HG03575 (cell line): ENCODE data around the gene ZC3H7A.

Experiments used
- ATAC-seq: cut with Tn5 transposase; IDR thresholded peaks from one replicate; pipeline ENCODE4 v1.9.1; 2021; ENCODE audit not compliant: unreplicated experiment, insufficient number of reproducible peaks, low FRiP score; ENCODE audit errors: extremely low read depth

ZC3H7A gene

DNA sequence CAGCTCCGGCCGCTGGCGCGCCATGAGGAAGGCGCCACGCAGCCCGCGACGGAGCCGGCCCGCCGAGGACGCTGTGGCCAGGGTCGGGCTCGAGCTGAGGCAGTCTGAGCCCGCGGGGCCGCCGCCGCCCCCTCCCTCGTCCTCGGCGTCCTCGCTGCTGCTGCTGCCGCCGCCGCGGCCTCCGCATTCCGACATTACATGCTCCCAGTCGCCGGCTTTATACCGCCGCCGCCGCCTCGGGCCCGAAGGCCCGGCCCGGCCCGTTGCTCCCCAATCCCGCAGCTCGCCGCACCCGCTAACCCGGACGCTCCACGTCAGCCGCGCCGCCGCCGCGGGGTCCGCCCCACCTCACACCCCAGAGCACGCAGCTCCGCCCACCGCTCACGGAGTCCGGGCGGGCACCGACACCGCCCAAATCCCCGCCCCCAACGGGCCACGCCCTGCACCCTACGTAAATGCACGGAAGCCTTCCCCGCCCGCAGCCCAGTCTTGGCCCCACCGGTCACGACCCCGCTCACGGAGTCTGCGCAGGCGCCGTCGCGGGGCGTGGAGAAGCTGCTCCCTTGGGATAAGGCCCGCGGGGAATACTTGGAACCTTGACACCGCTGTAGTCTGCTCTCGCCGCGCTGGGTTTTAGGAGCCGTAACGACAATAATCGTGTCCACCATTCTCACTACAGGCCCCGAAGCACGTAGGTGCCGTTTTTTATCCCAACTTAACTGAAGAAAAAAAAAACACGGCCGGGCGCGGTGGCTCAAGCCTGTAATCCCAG lies 54.3 kb downstream of the ZC3H7A start, which contains the start of gene TXNDC11:
Gene TXNDC11 (minus strand): TSS at position 322 of the 772 bp plus-strand sequence. CDS start 127 bp downstream, at position 195.
- ATAC-seq = peak; percentile 61

DNA sequence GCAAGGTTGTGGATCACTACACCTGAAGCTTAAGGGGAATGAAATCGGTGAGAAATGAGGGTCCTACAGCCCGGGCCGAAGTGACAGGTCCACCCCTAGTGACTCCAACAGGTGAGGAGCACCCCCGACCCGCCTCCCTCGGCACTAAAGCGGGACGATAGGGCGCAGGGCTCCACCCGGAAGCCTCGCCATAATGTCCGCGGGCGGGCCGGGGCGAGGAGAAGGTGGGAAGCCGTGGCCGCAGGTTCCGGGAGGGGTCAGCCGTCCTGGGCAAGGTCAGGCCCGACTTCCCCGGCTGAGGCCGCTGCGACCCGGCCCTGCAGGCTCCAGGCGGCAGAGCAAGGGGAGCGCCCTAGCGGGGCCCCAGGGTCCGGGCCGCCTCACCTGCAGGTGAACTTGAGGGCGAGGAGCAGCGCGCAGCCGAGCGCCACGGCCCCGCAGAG lies 54.9 kb downstream of the ZC3H7A start:
- ATAC-seq = no peak

DNA sequence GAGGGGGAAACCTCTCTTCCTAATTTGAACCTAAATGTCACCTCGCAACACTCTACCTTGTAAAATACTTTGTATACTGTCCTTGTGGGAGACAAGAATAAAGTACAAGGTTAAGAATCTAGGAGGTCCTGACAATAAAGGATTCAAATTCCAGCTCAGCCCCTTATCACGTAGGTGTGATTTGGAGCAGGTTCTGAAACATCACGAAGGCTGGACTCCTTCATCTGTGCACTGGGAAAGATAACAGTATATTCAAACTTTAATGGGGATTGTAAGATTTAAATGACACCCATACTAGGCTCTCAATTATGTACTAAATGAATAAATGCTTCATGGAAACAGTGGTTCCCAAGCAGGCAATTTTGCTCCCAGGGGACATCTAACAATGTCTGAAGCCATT lies 56.5 kb downstream of the ZC3H7A start:
- no peak for ATAC-seq

DNA sequence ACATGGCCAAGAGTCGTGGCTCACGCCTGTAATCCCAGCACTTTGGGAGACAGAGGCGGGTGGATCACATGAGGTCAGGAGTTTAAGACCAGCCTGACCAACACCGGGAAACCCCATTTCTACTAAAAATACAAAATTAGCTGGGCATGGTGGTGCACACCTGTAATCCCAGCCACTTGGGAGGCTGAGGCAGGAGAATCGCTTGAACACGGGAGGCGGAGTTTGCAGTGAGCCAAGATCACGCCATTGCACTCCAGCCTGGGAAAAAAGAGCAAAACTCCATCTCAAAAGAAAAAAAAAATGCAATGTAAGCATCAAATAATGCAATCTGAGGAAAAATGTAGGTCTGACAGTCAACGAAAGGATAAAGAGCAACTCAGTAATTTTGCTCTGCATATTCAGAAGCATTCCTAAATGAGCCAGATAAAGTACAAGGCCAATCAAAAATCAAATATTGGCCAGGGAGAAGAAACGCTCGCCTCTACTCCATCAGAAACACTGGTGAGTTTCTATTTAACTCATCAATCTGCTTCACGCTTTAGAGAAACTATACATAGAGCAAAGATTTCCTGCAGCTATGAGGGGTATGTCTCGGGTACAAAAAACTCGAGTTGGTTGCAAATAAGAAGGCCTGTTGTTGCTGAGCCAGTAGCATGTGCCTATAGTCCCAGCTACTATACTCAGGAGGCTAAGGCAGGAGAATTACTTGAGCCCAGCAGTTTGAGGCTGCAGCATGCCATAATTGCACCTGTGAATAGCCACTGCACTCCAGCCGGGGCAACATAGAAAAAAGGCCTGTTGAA lies 58.1 kb downstream of the ZC3H7A start:
- ATAC-seq = no peak

DNA sequence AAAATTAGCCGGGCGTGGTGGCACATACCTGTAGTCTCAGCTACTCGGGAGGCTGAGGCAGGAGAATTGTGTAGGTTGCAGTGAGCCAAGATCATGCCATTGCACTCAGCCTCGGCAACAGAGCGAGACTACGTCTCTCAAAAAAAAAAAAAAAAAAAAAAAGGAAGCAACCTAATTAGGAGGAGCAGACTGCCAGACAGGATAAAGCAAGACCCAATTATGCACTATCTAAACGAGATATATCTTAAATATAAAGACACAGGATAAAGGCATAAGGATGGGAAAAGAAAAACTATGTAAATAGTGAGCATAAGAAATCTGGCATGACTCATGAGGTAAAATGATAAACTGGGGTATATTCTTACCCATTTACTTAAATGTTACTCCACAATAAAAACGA lies 59.3 kb downstream of the ZC3H7A start:
- ATAC-seq = no peak

DNA sequence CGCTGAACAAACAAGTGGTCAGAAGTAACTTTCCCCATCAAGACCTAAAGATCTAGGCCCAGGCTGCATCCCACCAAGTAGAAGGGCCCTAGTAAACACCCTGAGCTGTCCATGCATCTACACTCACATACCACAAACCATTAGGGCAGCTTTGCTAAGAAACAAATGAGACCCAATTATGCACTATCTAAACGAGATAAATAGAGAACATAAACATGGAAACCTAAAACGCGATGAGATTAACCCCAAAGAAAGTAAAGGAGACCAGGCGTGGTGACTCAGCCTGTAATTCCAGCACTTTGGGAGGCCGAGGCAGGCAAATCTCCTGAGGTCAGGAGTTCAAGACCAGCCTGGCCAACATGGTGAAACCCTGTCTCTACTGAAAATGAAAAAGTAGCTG lies 60.2 kb downstream of the ZC3H7A start:
- ATAC-seq = no peak

DNA sequence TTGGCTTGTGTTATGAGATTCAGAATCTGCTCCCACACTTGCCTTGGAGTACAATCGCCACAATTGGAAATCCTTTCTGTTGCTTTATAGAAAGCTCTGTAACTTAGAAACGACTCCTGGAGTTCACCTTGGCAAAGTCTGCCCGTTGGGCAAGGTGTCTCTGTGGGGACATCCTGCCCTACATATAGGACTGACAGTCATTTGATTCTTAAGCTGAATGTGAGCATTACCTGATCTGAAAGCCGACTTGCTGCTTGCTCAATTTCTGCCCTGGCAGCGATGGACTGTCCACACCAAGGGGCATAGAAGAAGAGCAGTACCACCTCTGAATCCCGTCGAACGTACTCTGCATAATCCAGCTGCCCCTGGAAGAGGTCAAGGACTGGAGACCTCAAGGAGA lies 61.3 kb downstream of the ZC3H7A start:
- ATAC-seq = no peak

DNA sequence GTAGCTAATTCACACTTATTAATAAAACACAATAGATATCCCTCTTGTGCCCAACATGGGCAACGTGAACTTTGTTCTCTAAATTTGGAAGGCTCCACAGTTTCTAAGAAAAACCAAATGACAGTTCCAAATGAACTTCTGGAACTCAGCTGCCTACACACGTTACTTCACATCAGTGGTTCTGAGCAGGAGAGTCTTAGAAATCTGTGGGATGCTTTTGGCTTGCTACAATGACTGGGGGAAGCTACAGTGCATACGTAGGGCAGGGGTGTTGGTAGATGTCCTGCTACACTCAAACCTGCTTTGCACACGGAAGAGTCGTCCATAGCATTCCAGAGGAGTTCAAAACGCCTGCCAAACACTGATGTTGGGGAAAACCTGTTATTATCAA lies 62.4 kb downstream of the ZC3H7A start:
- ATAC-seq = no peak

DNA sequence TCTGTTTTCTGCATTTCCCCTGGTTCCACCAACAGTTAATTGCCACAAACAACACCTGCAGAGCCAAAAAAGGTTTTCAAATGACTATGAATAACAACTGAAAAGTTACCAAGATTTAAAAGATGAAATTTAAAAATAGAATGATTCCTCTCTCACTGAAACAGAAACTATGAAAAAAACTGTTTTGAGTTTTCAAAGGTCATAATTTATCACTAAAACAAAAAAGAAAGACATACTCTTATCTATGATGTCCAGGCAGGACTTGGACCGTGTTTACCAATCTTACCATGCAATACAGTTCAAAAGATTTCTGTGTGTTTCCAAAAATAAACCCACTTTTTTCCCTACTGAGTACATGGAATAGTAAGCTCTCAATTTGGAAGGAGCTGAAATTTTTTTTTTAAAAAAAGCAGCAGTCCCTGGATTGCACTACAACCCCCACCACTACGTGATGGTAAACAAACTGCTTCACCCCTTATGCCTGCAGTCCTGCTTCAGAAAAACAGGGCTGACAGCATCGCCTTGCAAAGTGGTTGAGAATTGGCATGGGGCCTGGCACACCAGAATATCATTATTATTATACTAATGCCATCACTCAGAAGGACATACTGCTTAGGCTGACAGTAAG lies 62.9 kb downstream of the ZC3H7A start:
- no peak for ATAC-seq

DNA sequence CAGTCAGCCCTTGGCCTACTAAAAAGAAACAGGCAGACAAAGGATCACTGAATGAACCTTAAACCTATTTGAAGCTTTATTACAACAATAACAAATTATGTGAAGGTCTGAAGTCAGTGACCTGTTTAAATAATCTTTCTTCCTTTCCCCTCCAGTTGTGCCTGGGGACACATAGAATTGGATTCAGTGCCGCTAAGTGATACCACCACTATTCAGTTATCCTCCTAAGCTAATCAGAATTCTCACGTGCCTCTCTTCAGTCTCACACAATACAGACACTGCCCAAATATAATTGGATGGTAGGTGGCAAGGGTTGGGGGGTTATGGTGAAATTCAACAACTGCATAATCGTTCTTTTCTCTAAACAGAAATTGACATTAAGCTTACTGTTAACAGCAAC lies 65.8 kb downstream of the ZC3H7A start:
- ATAC-seq = no peak

DNA sequence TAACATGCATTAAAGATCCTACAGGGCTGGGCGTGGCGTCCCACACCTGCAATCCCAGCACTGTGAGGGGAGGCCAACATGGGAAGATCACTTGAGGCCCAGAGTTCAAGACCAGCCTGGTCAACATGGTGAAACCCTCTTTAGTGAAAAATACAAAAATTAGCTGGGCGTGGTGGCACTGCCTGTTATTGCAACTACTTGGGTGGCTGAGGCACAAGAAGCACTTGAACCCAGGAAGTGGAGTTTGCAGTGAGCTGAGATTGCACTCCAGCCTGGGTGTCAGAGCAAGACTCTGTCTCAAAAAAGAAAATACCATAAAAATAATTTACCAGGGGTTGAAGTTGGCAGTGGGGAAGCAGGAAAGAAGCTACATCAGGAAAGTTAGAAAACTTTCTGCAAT lies 67.3 kb downstream of the ZC3H7A start:
- ATAC-seq = no peak

DNA sequence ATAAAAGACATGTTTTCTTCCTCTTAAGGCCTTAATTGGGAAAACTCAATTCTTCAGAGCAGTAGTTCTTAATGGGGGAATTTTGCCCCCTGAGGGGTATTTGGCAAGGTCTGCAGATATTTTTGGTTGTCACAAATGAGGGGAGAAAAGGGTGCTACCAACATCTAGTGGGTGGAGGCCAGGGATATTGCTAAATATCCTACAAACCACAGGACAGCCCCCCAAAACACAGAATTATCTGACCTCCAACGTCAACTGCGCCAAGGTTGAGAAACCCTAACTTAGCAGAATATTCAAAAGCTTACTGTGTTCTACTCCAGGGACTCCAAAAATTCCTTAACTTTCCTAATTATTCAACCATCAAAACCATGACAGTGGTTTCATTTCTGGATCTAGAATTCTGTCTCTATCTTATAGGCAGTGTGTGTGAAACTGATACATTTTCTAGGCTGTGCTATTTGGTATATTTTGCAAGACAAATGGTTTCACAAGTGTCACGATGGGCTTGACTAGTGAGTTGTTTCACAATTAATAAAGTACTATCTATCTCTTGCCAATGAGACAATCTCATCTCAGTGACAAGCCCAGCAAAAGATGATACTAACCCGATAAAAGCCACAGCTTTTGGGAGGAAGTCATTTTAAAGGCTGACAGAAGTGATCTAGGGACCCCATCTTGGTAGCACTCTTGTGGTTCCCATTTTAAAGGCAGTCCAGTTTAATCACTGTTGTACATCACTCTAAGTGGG lies 69.1 kb downstream of the ZC3H7A start:
- ATAC-seq = no peak

DNA sequence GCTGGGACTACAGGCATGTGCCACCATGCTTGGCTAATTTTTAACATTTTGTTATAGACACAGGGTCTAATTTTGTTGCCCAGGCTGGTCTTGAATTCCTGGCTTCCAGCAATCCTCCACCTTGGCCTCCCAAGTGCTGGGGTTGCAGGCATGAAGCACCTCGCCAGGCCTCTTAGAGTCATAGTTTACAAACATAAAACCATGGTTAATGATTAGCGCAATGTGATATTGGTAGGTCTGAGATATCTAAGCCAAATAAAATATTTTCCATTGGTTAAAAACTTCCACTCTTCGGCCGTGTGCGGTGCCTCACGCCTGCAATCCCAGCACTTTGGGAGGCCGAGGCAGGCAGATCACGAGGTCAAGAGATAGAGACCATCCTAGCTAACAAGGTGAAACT lies 71.0 kb downstream of the ZC3H7A start:
- ATAC-seq = no peak

DNA sequence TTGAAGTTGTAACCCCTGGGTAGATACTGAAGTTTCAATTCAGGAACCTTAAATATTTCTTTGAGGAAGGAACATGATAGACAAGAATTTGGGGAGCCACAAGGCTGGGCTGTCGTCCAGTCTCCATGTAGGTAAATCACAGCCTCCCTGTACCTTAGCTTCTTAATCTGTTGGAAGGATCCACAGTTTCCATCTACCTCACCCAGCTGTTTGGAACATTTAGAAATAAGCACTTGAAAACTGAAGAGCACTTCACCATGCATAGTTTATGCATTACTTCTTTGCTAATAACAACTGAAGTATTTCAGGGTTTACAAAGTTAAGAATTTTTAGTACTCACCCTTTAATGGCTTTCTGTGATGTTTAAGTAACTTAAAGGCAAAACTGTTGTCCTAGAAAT lies 71.6 kb downstream of the ZC3H7A start:
- ATAC-seq = no peak

DNA sequence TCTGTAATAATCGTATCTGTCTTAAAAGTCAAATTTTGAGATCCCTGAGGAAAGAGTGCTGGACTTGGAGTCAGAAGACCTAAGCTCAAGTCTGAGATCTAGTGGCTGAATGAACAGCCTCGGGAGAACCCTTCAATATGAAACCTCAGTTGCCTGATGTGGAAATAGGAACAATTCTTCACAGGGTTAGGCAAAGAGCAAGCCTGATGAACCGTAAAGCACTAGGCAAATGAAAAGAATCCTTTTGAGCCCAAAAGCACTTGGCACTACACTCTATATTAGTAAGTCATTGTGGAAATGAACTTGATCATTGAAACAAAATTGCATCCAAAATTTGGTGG lies 74.6 kb downstream of the ZC3H7A start:
- no peak for ATAC-seq

DNA sequence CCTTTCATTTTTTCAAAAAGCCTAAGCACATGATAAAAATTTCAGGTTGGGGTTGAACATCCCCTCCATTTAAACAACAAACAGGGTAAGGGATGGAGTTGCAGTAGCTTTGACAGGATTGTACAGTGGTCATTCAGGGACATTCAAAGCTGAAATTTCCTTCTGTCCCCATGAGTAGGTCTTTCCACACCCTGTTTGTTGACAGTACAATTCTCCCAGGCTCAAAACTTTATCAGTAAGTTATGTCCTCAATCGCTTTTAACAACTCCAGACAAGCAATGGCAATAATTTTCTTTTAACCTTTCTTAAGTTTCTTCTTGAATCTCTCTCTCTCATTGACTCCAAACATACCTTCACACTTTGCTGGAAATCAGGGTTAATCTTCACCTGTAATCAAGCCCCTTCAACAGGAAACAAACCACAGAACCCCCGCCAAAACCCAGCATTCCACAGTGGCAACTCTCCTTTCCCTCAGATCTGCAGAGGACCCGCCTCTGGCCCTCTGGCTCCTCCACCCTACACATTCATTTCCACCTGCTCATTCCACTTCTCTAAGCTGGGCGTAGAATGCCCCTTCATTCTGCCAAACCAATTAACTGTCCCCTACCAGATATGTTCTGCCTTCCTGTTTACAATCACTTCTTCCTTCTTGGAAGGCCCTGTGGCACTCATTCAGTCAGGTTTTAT lies 75.1 kb downstream of the ZC3H7A start:
- ATAC-seq = no peak

DNA sequence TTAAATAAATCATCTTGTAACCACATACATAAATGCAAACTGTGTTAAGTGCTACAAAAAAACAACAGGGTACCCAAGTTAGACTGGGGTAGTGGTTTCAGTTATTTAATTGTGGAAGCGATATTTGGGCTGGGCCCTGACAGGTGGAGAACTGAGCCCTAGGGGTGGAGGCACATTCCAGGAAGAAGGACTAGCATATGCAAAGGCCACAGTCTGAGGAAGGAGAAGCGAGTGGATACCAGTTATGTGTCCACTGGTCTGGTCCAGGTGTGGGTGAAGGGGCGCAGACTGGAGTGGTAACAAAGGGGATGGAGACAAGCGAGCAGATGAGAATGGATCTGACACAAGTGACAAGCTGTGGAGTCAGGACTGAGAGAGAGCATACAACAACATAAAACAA lies 77.3 kb downstream of the ZC3H7A start:
- no peak for ATAC-seq

DNA sequence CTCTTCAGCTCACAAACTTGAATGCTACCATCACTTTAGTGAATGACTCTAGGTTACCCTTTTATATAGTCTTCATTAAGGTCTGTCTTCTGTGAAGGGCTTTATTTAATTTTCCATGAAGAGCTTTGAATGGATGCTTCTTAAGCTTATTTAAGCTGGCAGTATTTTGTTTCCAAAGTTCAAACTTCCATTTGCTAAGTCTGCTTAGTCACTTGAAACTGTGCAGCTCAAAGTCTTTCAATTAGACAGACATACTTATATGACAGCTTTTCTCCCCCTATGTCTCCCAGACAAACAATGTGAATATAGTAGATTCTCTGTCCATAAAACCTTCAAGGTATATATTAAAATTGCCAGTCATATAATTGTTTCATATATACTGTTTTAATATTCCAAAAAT lies 77.9 kb downstream of the ZC3H7A start:
- no peak for ATAC-seq

DNA sequence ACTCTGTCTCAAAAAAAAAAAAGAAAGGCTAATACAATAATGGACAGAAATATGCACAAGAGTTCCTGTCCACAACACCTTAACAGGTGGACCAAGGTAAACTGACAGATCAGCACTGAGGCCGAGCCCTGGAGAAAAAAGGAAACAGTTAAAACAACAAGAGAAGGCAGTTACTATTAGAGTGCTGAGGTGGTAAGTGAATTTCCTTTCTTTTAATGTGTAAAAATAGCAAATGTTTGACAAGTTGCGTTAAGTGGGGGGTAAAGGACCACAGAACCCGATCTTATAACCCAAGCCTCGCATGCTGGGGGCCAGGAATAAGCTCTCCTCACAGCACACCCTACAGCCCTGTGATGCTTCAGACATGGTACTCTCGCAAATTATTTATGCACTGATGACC lies 79.2 kb downstream of the ZC3H7A start:
- no peak for ATAC-seq
